SK-N-SH treated with all-trans-retinoic acid at 6 μM for 48 hours (cell line): ENCODE measurements around the gene BATF3.

Experiments
- ATAC-seq: fragments of 200-7000 bp; cut with Tn5 transposase; 3 replicates; pipeline ENCODE4 v1.9.1; 2020; ENCODE audit warnings: mild to moderate bottlenecking, moderate library complexity
- ARNTL ChIP-seq: fragments of 450-650 bp; formaldehyde crosslinking; IDR thresholded peaks from 2 replicates; pipeline ENCODE4 v1.5.0; 2020; ENCODE audit warnings: low read depth, mild to moderate bottlenecking, moderate library complexity, borderline replicate concordance
- BACH2 ChIP-seq: fragments of 250-450 bp; sonication (Bioruptor Pico); IDR thresholded peaks from 2 replicates; pipeline ENCODE4 v1.9.0; 2021; ENCODE audit warnings: mild to moderate bottlenecking, borderline replicate concordance
- CREB5 ChIP-seq: fragments of 250-450 bp; sonication (Bioruptor Pico); IDR thresholded peaks from 2 replicates; pipeline ENCODE4 v1.5.1; 2020; ENCODE audit warnings: low read depth, mild to moderate bottlenecking, moderate library complexity
- ESRRG ChIP-seq: fragments of 250-450 bp; sonication (Bioruptor Pico); IDR thresholded peaks from 2 replicates; pipeline ENCODE4 v1.6.1; 2021; ENCODE audit warnings: mild to moderate bottlenecking
- GLIS3 ChIP-seq: fragments of 250-450 bp; sonication (Bioruptor Pico); IDR thresholded peaks from 2 replicates; pipeline ENCODE4 v1.5.0; 2020; ENCODE audit warnings: mild to moderate bottlenecking, moderate library complexity
- ISL1 ChIP-seq: fragments of 250-450 bp; sonication (Bioruptor Pico); IDR thresholded peaks from 2 replicates; pipeline ENCODE4 v2.1.2; 2022; ENCODE audit warnings: mild to moderate bottlenecking, moderate library complexity
- OSR1 ChIP-seq: fragments of 250-450 bp; sonication (Bioruptor Pico); IDR thresholded peaks from 2 replicates; pipeline ENCODE4 v1.8.0; 2022; ENCODE audit warnings: moderate library complexity, mild to moderate bottlenecking, inconsistent platforms
- PATZ1 ChIP-seq: fragments of 250-450 bp; sonication (Bioruptor Pico); IDR thresholded peaks from 2 replicates; pipeline ENCODE4 v1.8.0; 2020; ENCODE audit warnings: mild to moderate bottlenecking, moderate library complexity, borderline replicate concordance
- POU6F1 ChIP-seq: fragments of 250-450 bp; sonication (Bioruptor Pico); IDR thresholded peaks from 2 replicates; pipeline ENCODE4 v1.8.0; 2021; ENCODE audit warnings: low read depth, mild to moderate bottlenecking, moderate library complexity, borderline replicate concordance
- PPARA ChIP-seq: fragments of 250-450 bp; sonication (Bioruptor Pico); IDR thresholded peaks from 2 replicates; pipeline ENCODE4 v1.5.0; 2020; ENCODE audit warnings: mild to moderate bottlenecking, borderline replicate concordance
- RARB ChIP-seq: fragments of 250-450 bp; sonication (Bioruptor Pico); IDR thresholded peaks from 2 replicates; pipeline ENCODE4 v1.8.0; 2021; ENCODE audit warnings: mild to moderate bottlenecking, moderate library complexity
- SNAI2 ChIP-seq: fragments of 250-450 bp; sonication (Bioruptor Pico); IDR thresholded peaks from 2 replicates; pipeline ENCODE4 v1.5.0; 2020; ENCODE audit warnings: mild to moderate bottlenecking, moderate library complexity
- TOX ChIP-seq: fragments of 250-450 bp; sonication (Bioruptor Pico); IDR thresholded peaks from 2 replicates; pipeline ENCODE4 v1.8.0; 2021; ENCODE audit warnings: mild to moderate bottlenecking, moderate library complexity, borderline replicate concordance
- ZFP3 ChIP-seq: fragments of 250-450 bp; sonication (Bioruptor Pico); IDR thresholded peaks from 2 replicates; pipeline ENCODE4 v1.5.0; 2020; ENCODE audit warnings: mild to moderate bottlenecking, moderate library complexity
- ZFP30 ChIP-seq: fragments of 450-650 bp; formaldehyde crosslinking; IDR thresholded peaks from 2 replicates; pipeline ENCODE4 v1.5.0; 2022; ENCODE audit warnings: mild to moderate bottlenecking, moderate library complexity
- ZNF565 ChIP-seq: fragments of 450-650 bp; formaldehyde crosslinking; conservative IDR thresholded peaks from 2 replicates; pipeline ENCODE4 v1.5.0; 2020; ENCODE audit warnings: low read depth, mild to moderate bottlenecking, moderate library complexity
- ZNF8 ChIP-seq: fragments of 450-650 bp; formaldehyde crosslinking; IDR thresholded peaks from 2 replicates; pipeline ENCODE4 v1.5.0; 2020; ENCODE audit warnings: mild to moderate bottlenecking, moderate library complexity
- TF ChIP-seq, protein P1 (sequence below): fragments of 250-450 bp; sonication (Bioruptor Pico); IDR thresholded peaks from 2 replicates; pipeline ENCODE4 v1.5.1; 2021; ENCODE audit warnings: mild to moderate bottlenecking, moderate library complexity

The BATF3 gene

GRCh38 chr1:212685429-212685828 lies 14.2 kb downstream of the BATF3 start:
- ATAC-seq = no peak
- no peak for TF ChIP-seq PATZ1
- no peak for TF ChIP-seq ZFP3
- no peak for TF ChIP-seq GLIS3 (CRISPR knock-in tag)
- TF ChIP-seq ISL1 (CRISPR knock-in tag) = no peak
- no peak for TF ChIP-seq ARNTL
- no peak for TF ChIP-seq CREB5 (CRISPR knock-in tag)
- TF ChIP-seq SNAI2 (CRISPR knock-in tag) = no peak
- TF ChIP-seq, protein P1, sequence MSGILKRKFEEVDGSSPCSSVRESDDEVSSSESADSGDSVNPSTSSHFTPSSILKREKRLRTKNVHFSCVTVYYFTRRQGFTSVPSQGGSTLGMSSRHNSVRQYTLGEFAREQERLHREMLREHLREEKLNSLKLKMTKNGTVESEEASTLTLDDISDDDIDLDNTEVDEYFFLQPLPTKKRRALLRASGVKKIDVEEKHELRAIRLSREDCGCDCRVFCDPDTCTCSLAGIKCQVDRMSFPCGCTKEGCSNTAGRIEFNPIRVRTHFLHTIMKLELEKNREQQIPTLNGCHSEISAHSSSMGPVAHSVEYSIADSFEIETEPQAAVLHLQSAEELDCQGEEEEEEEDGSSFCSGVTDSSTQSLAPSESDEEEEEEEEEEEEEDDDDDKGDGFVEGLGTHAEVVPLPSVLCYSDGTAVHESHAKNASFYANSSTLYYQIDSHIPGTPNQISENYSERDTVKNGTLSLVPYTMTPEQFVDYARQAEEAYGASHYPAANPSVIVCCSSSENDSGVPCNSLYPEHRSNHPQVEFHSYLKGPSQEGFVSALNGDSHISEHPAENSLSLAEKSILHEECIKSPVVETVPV (CRISPR knock-in tag) = no peak
- no peak for TF ChIP-seq BACH2 (CRISPR knock-in tag)
- TF ChIP-seq ZNF565 (CRISPR knock-in tag) = no peak
- no peak for TF ChIP-seq ZFP30 (CRISPR knock-in tag)
- no peak for TF ChIP-seq OSR1 (CRISPR knock-in tag)
- no peak for TF ChIP-seq POU6F1 (CRISPR knock-in tag)
- TF ChIP-seq PPARA (CRISPR knock-in tag) = no peak

GRCh38 chr1:212684521-212685090 lies 15.0 kb downstream of the BATF3 start:
- no peak for TF ChIP-seq BACH2 (CRISPR knock-in tag)
- no peak for TF ChIP-seq CREB5 (CRISPR knock-in tag)
- TF ChIP-seq PATZ1 = no peak
- ATAC-seq = no peak

DNA sequence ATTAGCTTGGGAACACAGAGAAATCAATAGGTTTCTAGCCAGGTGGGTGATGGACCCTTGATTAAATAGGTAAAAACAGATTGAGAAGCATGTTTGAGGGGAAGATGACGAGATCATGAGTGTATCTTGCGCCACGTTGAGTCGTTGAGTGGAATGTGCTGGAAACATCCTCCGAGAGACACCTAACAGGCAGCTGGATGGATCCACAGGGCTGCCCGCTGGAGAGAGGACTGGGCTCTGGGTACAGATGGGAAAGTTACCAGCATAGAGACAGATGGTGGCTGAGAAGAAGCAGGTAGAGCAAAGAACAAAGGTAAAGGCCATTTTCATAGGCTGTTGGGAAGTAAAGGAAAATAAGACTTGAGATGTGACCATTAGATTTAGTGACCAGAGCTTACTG lies 15.6 kb downstream of the BATF3 start:
- ATAC-seq = no peak

More for the DNA sequence above, 15.6 kb downstream of the BATF3 start:
- TF ChIP-seq ZFP30 (CRISPR knock-in tag) (no peak), SNAI2 (CRISPR knock-in tag) (no peak), ZNF8 (CRISPR knock-in tag) (no peak), ISL1 (CRISPR knock-in tag) (no peak), TOX (CRISPR knock-in tag) (no peak), ARNTL (no peak), RARB (CRISPR knock-in tag) (no peak), PATZ1 (no peak), CREB5 (CRISPR knock-in tag) (no peak), BACH2 (CRISPR knock-in tag) (no peak), ESRRG (no peak), ZFP3 (no peak)
- TF ChIP-seq, protein P1 (CRISPR knock-in tag) = no peak
